Measurements from ENCODE around the gene TBC1D21. TPM values are rescaled to one million over a fixed set of nuclear protein-coding genes. Genes with fewer than 3 reads are reported as not detected.

The TBC1D21 gene
- total RNA-seq, 6 donors from 2014 or later: not detected

DNA sequence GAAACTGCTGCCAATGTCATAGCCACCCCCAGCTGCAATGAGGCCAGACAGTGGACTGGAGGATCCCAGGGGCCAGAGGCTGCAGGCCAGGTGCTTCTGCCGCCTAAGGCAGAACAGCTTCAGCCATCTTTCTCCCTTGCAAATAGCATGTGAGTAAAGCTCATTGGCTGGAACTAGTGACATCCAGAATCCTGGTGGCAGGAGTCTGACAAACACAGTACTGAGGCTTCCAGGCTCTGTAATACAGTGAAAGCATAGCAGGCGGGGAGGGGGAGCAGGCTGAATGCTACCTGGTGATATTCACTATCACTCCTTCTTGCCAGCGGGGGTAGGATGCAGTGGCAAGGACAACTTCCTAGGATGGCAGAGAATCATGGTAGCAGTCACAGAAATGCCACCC, 36.5 kb upstream of the TBC1D21 start:
- Histone ChIP-seq H3K27ac (no peak overlapping the region), H3K9me3 (no peaks in the 10 kb centered on the region), H3K4me1 (peaks cover 0 to 2% (median 0%) of the 10 kb centered on the region in 4 donors), H3K27me3 (no peaks in the 10 kb centered on the region), H3K36me3 (no peaks in the 10 kb centered on the region), H3K4me3 (no peak overlapping the region)
- DNase-seq (no peak), ATAC-seq (ENCODE audit: low FRiP score in 2 of 2) (no peak)
- 74 to 90% methylated on average over 2 to 3 of the region's 3 CpGs for WGBS, 2 donors
- no peak for TF ChIP-seq EP300 (IDR thresholded peaks at IDR 0.05)
- TF ChIP-seq, protein P1, sequence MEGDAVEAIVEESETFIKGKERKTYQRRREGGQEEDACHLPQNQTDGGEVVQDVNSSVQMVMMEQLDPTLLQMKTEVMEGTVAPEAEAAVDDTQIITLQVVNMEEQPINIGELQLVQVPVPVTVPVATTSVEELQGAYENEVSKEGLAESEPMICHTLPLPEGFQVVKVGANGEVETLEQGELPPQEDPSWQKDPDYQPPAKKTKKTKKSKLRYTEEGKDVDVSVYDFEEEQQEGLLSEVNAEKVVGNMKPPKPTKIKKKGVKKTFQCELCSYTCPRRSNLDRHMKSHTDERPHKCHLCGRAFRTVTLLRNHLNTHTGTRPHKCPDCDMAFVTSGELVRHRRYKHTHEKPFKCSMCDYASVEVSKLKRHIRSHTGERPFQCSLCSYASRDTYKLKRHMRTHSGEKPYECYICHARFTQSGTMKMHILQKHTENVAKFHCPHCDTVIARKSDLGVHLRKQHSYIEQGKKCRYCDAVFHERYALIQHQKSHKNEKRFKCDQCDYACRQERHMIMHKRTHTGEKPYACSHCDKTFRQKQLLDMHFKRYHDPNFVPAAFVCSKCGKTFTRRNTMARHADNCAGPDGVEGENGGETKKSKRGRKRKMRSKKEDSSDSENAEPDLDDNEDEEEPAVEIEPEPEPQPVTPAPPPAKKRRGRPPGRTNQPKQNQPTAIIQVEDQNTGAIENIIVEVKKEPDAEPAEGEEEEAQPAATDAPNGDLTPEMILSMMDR (IDR thresholded peaks at IDR 0.05): no peak
- no peak for TF ChIP-seq POLR2A (IDR thresholded peaks at IDR 0.05)
- no peak for TF ChIP-seq POLR2AphosphoS5 (IDR thresholded peaks at IDR 0.05)

DNA sequence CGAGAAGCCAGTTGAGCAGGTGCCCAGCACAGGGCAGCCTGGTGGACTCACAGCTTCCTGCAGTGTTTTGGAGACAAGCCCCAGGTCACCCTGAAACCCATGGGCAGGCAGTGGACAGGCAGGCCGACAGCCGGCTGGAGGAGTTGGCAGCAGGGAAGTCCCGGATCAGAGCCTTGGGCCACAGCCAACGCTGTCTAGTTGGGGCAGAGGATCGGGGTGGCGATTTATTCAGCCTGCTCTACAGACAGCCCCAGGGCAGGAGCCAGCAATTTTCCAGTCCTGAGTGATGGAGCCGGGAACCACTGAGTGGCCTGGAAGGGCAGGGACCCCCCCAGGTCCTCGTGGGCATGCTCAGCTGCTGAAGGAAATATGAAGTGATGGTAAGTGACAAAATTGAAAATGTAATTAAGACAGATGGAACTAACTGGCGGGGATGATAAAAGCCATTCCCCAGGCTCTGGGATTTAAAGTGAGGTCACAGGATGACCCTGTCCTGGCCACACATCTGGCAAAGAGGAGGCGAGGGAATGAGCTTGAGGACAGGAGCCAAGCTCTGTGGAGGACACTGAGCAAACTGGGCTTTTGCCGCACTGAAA, 34.4 kb upstream of the TBC1D21 start:
- WGBS, 2 donors: 44 to 51% methylated on average over 10 to 12 of the region's 12 CpGs
- ATAC-seq (ENCODE audit: low FRiP score in 2 of 2): peak; percentile 19 to 32

DNA sequence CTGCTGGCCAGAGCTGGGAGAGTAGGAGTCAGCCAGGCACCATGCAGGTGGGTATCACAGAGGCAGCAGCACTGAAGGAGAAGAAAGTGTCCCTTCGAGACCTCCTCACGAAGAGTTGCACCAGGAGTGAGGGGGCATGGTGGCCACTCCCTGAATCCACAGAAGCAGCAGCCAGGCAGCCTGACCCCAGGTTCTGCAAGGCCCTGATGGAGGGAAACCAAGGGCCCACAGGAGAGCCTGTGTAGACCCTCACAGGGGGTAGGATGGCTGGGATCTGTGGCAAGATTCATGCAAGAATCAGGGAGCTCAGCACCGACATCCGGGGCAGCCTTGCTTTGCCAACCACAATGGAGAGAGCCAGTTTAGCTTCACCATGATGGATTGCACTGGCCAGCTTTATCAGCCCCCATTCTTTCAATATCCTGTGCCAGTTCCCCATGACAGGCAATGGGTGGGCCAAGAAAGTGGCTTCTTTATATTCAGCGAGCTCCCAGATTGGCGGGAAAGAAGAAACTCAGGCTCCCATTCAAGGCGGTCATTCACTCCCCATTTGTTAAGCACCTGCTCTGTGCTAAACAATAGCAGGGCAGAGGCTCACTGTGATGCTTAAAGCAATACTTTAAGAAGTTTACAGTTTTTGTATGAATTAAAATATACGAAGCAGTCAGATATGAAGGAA, 33.5 kb upstream of the TBC1D21 start:
- Histone ChIP-seq H3K4me3 (no peak overlapping the region), H3K27me3 (no peaks in the 10 kb centered on the region), H3K36me3 (no peaks in the 10 kb centered on the region), H3K27ac (no peak overlapping the region), H3K9me3 (no peaks in the 10 kb centered on the region), H3K4me1 (peaks cover 0 to 2% (median 0%) of the 10 kb centered on the region in 4 donors)
- WGBS, 2 donors: 86 to 87% methylated on average over 6 to 8 of the region's 8 CpGs
- TF ChIP-seq POLR2A (IDR thresholded peaks at IDR 0.05) (no peak), POLR2AphosphoS5 (IDR thresholded peaks at IDR 0.05) (no peak), EP300 (IDR thresholded peaks at IDR 0.05) (no peak)
- TF ChIP-seq, protein P1 (IDR thresholded peaks at IDR 0.05): no peak
- no peak for ATAC-seq (ENCODE audit: low FRiP score in 2 of 2)
- no peak for DNase-seq

More for the DNA sequence above, 34.4 kb upstream of the TBC1D21 start:
- Histone ChIP-seq H3K27ac (no peak overlapping the region), H3K4me3 (no peak overlapping the region), H3K9me3 (no peaks in the 10 kb centered on the region), H3K27me3 (no peaks in the 10 kb centered on the region), H3K36me3 (no peaks in the 10 kb centered on the region), H3K4me1 (peaks cover 0 to 2% (median 0%) of the 10 kb centered on the region in 4 donors)
- peak; percentile 22 to 58 for DNase-seq
- TF ChIP-seq EP300 (IDR thresholded peaks at IDR 0.05): no peak
- TF ChIP-seq POLR2A (IDR thresholded peaks at IDR 0.05): no peak
- TF ChIP-seq, protein P1 (IDR thresholded peaks at IDR 0.05): no peak
- no peak for TF ChIP-seq POLR2AphosphoS5 (IDR thresholded peaks at IDR 0.05)

DNA sequence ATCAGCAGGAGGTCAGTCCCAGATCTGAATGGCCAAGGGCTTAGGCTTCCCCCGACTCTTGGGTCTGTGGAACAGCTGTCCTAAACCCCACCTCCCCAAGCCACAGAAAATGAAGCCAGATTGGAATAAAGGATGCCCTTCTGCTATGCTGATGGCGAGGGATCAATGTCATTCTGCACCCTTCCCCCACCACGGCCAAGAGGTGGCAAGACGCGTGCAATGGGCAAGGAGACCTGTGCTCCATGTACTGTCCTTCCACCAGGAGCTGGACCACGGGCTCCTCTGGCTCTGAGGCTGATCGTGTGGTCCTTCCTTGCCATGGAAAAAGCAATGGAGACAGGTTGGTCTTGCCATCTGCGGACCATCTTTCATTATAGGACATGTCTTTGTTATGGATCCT, 32.6 kb upstream of the TBC1D21 start:
- Histone ChIP-seq H3K36me3 (no peaks in the 10 kb centered on the region), H3K27me3 (no peaks in the 10 kb centered on the region), H3K4me3 (no peak overlapping the region), H3K9me3 (no peaks in the 10 kb centered on the region), H3K27ac (no peak overlapping the region), H3K4me1 (peaks cover 0 to 2% (median 0%) of the 10 kb centered on the region in 4 donors)
- ATAC-seq (ENCODE audit: low FRiP score in 2 of 2) (no peak), DNase-seq (no peak)
- TF ChIP-seq, protein P1 (IDR thresholded peaks at IDR 0.05): no peak
- TF ChIP-seq POLR2A (IDR thresholded peaks at IDR 0.05) (no peak), POLR2AphosphoS5 (IDR thresholded peaks at IDR 0.05) (no peak), EP300 (IDR thresholded peaks at IDR 0.05) (no peak)
- 74 to 81% methylated on average over 4 to 8 of the region's 8 CpGs for WGBS, 2 donors
